K562 treated with DMSO at 1 percent for 12 hours (cell line): ENCODE data around the gene SLC35F6. TPM values are rescaled to one million over a fixed set of nuclear protein-coding genes. Genes with fewer than 3 reads are reported as not detected.

Experiments used
- total RNA-seq: library from RNA; unstranded; fragments of 300-600 nt; gene quantifications from 2 replicates; pipeline ENCODE4 v1.2.3, GENCODE V29; 2022; ENCODE audit not compliant: insufficient read depth

The SLC35F6 gene
- 14.2 and 25.7 TPM in 2 replicates for total RNA-seq

GRCh38 chr2:26764078-26764887, at the start of gene SLC35F6:
SLC35F6 (plus strand) TSS chr2:26764284; CDS start chr2:26764350, 66 bp downstream.

GRCh38 chr2:26785431-26786206, 21.5 kb downstream of the SLC35F6 start, which contains the start of gene CENPA:
CENPA (plus strand) TSS chr2:26786056; CDS start chr2:26786197, 141 bp downstream.

Other genes with a start within 250 kb of the SLC35F6 start
- gene CIB4, start 122.9 kb upstream of the SLC35F6 start, total RNA-seq = not detected in 2 replicates
- not detected in 2 replicates for gene KCNK3, start 71.6 kb upstream of the SLC35F6 start, total RNA-seq
- 58.4 and 64.7 TPM in 2 replicates for gene CENPA, start 21.8 kb downstream of the SLC35F6 start, total RNA-seq
- not detected in 2 replicates for gene DPYSL5, start 83.8 kb downstream of the SLC35F6 start, total RNA-seq
- gene MAPRE3, start 206.4 kb downstream of the SLC35F6 start, total RNA-seq = 40.8 and 70.3 TPM in 2 replicates